Gastrocnemius medialis (tissue), 4 donors: ENCODE data around the gene CX3CL1.

ENCODE experiments used
- POLR2A ChIP-seq, 2 donors: fragments of 450-650 bp; IDR thresholded peaks; one replicate each; pipeline ENCODE4 v1.6.1; 2017; ENCODE audit warnings: antibody characterized with exemption in 2 of 2, mild to moderate bottlenecking in 2 of 2, moderate library complexity in 2 of 2
- TF ChIP-seq, protein P1 (sequence below), 5 experiments: fragments of 450-650 bp in 3 of 5; fragments of 200-600 bp in 2 of 5; sonication (generic) in 2 of 5; IDR thresholded peaks in 4 of 5; conservative IDR thresholded peaks in 1 of 5; 1 replicate in 4 of 5; 2 replicates in 1 of 5; pipeline ENCODE4 v1.5.1; 2016 to 2019; ENCODE audit warnings: antibody characterized with exemption in 5 of 5, mild to moderate bottlenecking in 3 of 5, moderate library complexity in 3 of 5

- TF ChIP-seq, protein P1, sequence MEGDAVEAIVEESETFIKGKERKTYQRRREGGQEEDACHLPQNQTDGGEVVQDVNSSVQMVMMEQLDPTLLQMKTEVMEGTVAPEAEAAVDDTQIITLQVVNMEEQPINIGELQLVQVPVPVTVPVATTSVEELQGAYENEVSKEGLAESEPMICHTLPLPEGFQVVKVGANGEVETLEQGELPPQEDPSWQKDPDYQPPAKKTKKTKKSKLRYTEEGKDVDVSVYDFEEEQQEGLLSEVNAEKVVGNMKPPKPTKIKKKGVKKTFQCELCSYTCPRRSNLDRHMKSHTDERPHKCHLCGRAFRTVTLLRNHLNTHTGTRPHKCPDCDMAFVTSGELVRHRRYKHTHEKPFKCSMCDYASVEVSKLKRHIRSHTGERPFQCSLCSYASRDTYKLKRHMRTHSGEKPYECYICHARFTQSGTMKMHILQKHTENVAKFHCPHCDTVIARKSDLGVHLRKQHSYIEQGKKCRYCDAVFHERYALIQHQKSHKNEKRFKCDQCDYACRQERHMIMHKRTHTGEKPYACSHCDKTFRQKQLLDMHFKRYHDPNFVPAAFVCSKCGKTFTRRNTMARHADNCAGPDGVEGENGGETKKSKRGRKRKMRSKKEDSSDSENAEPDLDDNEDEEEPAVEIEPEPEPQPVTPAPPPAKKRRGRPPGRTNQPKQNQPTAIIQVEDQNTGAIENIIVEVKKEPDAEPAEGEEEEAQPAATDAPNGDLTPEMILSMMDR (IDR thresholded peaks at IDR 0.05 in 4 of 5, conservative IDR thresholded peaks at IDR 0.05 in 1 of 5): no peak
- TF ChIP-seq POLR2A (IDR thresholded peaks at IDR 0.05): no peak
Measured at GRCh38 chr16:57395026-57395425, 22.7 kb downstream of the CX3CL1 start.
